Prostate gland (tissue), 2 donors: ENCODE data around the gene C4A.
"Not testable (repeated sequence)": the region's sequence is repeated elsewhere in the genome, so short reads cannot be mapped to it uniquely, and the experiment has no call there.

Experiments
- CTCF ChIP-seq, 4 experiments: fragments of 200-600 bp in 2 of 4; fragments of 450-650 bp in 2 of 4; sonication (generic) in 2 of 4; IDR thresholded peaks; 1 replicate in 3 of 4; 2 replicates in 1 of 4; pipeline ENCODE4 v1.5.1; 2016 to 2019; ENCODE audit warnings: antibody characterized with exemption in 4 of 4, mild to moderate bottlenecking in 2 of 4, moderate library complexity in 2 of 4
- POLR2AphosphoS5 ChIP-seq: sonication (generic); formaldehyde crosslinking; IDR thresholded peaks from one replicate; pipeline ENCODE4 v1.6.1; 2017; ENCODE audit warnings: antibody characterized with exemption

DNA sequence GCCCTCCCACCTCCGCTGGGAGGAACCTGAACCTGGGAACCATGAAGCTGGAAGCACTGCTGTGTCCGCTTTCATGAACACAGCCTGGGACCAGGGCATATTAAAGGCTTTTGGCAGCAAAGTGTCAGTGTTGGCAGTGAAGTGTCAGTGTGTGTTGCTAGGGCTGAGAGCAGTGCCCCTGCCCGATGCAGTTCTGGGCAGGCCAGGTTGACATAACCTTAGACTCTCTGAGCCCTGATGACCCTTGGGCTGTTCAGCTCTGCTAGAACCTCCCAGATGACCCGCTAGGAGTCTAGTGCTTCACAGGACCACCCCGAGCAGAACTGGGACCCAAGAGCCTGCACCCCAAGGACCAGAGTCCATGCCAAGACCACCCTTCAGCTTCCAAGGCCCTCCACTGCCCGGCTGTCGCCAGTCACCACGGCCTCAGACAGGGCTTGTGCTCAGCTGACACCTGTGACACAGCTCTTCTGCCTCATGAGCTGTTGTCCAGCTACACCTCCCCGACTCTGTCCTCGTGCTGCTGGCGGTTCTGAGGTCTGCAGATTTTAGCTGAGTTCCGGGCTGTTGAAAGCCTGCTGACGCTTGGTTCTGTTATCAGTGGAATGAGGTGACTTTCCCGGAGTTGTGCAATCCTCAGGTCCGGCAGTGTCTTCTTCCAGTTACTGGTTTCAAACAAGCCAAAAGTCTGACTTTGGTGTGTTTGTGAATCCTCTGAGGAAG is 20.9 kb downstream of the C4A start:
- TF ChIP-seq POLR2AphosphoS5; CTCF (IDR thresholded peaks at IDR 0.05): not testable (repeated sequence)
